GM18951 (cell line): ENCODE measurements around the gene DDX10.
"Not testable (repeated sequence)": the region's sequence is repeated elsewhere in the genome, so short reads cannot be mapped to it uniquely, and the experiment has no call there.

Source experiments
- POLR2A ChIP-seq: IDR thresholded peaks from 4 replicates; pipeline ENCODE4 v1.6.1; 2011; ENCODE audit warnings: mild to moderate bottlenecking; ENCODE audit not compliant: insufficient read length, insufficient read depth; ENCODE audit errors: extremely low read depth
- in situ Hi-C: fragments of 300-500 bp; cut with MboI; formaldehyde crosslinking; loops from one replicate; pipeline ENCODE4 v1.12.0; 2022; ENCODE audit warnings: low sequenced_read_pairs, mixed read lengths, inconsistent platforms; ENCODE audit not compliant: unreplicated experiment

The DDX10 gene

DNA sequence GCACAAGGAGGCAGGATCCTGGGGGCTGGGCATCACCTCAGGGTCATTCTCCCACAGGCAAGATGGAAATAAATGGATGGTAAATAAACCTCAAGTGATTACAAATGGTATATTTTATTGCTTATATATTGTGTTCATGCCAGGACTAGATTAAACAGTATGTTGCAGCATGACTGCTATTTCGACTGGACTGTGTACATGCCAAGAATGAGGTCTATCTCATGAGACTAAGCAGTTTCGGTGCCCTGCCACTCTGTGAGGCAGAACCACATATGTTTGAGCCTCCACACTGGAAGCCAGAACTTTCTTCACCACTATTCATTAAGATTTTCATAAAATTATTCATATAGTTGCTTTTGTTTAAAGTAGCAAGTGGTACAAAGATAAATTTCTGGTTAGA is 140.2 kb downstream of the DDX10 start:
- in situ Hi-C loops, result no loop called here

GRCh38 chr11:108807262-108807661 is 142.4 kb downstream of the DDX10 start:
- TF ChIP-seq POLR2A, result no peak

More for the DNA sequence above, 140.2 kb downstream of the DDX10 start:
- TF ChIP-seq POLR2A, result no peak

GRCh38 chr11:108813086-108813485 is 148.2 kb downstream of the DDX10 start:
- TF ChIP-seq POLR2A, result no peak
- in situ Hi-C loops, result no loop called here

More at GRCh38 chr11:108807262-108807661, 142.4 kb downstream of the DDX10 start:
- in situ Hi-C loops, result no loop called here

GRCh38 chr11:108817976-108818375 is 153.1 kb downstream of the DDX10 start:
- no peak for TF ChIP-seq POLR2A
- in situ Hi-C loops, result no loop called here

DNA sequence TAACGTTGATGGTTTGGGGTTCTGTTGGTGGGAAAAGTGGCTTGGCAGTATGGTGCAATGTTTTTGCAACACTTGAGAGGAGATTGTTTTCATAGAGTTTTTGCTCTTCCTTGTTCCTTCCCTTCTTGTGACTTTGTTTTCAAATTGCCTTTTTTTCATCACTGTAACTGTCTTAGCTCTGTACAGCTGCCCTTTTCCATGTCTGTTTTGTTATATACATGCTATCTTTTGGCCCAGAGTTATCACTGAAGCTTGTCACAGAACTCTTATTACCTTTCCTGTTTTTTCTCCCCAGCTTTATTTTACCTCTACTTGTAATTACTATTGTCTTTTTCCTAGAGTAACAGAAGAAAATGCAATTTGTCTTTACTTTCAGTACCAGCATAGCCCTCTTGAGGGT is 154.1 kb downstream of the DDX10 start:
- in situ Hi-C loops, result no loop called here
- TF ChIP-seq POLR2A, result no peak

DNA sequence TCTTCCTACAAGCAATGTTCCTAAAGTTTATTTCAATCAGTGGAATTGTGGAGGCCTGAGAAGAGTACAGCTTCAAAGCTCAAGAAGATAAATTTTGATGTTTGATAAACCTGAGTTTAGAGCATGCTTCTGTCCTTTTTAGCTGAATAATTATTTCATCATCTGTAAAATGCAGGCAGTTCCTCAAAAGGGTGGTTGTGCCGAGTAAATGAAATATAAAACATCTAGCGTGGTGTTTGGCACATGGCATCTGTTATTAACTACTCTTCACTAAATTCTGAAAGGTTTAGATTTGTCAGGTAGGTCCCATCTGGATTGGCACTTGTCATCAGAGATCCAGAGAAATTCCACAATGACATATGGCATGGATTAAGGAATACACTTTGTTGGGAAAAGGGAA is 155.1 kb downstream of the DDX10 start:
- TF ChIP-seq POLR2A, result no peak
- in situ Hi-C loops, result no loop called here

DNA sequence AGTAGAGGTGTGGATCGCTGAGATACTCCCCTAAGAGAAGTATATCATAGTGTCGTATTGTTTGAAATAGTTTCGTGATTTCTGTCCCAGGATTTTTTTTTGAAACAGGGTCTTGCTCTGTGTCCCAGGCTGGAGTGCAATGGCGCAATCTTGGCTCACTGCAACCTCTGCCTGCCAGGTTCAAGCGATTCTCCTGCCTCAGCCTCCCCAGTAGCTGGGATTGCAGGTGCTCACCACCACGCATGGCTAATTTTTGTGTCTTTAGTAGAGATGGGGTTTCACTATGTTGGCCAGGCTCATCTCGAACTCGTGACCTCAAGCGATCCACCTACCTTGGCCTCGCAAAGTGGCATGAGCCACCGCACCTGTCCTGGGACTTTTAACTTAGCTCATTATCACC is 159.1 kb downstream of the DDX10 start:
- in situ Hi-C loops, result not testable (repeated sequence)

GRCh38 chr11:108824545-108824944 is 159.7 kb downstream of the DDX10 start:
- TF ChIP-seq POLR2A, result no peak
- in situ Hi-C loops, result no loop called here

DNA sequence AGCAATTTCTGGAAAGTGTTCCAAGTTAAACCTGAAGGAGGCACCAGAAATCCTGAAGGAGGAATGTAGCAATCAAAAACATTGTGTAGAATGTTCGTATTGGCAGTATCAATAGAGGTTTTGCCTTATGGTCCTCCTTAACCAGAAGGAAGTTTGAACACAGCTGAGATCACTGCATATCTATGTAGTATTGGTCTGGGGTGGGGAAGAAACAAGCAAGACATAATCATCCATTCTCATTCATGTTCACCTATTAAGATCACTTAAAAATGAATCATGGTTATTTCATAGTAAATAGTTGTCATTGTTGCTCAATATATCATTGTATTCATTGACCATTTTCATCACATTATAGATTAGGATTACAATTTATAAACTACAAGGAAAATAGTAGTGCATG is 160.5 kb downstream of the DDX10 start:
- in situ Hi-C loops, result no loop called here
- TF ChIP-seq POLR2A, result no peak

- TF ChIP-seq POLR2A, result no peak
- in situ Hi-C loops, result no loop called here
These were observed 161.3 kb downstream of the DDX10 start for GRCh38 chr11:108826136-108826535.

DNA sequence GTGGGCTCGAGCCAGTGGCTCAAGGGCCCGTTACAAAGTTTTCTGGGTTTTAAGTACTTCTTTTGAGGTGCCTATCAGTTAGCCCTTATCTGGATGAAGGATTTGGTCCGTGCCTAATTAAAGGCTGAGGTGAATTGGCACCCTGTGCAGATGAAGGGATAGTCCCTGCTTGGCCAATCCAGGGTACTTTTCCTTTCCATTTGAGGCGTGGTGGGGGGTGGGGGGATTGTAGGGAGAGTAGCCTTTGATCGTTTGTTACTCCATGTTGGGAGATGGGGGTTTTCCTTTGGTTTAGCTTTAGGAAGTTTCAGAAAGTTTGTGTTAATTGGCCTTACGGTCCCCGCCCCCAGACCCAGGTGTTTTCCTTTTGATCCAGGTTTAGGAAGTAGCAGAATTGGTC is 170.8 kb downstream of the DDX10 start:
- in situ Hi-C loops, result no loop called here
- TF ChIP-seq POLR2A, result no peak

DNA sequence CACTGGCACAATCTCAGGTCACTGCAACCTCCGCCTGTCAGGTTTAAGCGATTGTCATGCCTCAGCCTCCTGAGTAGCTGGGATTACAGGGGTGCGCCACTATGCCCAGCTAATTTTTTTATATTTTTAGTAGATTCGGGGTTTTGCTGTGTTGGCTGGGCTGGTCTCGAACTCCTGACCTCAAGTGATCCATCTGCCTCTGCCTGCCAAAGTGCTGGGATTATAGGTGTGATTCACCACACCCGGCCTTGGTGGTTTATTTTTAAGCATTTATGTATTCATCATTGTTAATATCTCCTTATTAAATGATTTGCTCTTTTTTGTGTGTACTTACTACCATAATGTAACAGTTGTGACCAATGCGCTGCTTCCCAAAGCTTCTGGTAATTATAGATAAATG is 171.7 kb downstream of the DDX10 start:
- in situ Hi-C loops, result no loop called here
- TF ChIP-seq POLR2A, result no peak

DNA sequence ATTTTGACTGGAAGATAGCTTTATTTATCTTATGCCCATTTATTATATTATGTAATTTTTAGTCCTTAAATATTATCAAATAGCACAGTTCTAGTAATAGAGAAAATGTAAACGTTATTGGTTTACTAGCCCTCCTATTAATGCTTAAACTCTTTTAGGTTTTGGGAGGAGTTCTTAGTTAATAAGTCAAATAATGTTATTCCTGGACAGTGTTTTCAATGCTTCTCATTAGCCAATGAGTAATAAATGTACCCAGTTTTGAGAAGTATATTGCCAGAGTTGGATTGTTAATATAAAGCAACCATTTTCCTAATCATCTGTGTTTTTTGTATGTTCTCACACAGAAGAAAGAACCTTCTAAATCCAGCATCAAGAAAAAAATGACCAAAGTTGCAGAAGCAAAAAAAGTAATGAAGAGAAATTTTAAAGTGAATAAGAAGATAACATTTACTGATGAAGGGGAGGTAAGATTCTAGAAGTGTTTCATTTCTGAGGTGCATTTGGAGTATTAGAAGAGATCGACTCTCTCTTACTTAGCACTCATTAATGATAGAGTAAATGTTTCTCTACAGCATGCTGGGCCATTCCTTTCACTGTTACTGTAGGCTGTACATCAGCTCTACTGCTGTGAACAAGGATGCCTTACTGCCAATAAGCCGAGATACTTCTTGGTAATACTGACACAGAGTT is 173.4 kb downstream of the DDX10 start:
- in situ Hi-C loops, result no loop called here
- no peak for TF ChIP-seq POLR2A

- no peak for TF ChIP-seq POLR2A
- in situ Hi-C loops, result no loop called here
These were observed 173.9 kb downstream of the DDX10 start for GRCh38 chr11:108838792-108839105.

- in situ Hi-C loops, result no loop called here
These were observed 181.1 kb downstream of the DDX10 start for GRCh38 chr11:108846009-108846408.

More at GRCh38 chr11:108846009-108846408, 181.1 kb downstream of the DDX10 start:
- no peak for TF ChIP-seq POLR2A
